ENCODE measurements around the gene ZNF451. TPM values are rescaled to one million over a fixed set of nuclear protein-coding genes. Genes with fewer than 3 reads are reported as not detected.

The ZNF451 gene
- total RNA-seq, 4 donors from 2014 or later: 34.9 to 102 (median 42.7) TPM

GRCh38 chr6:57210060-57210459, 120.1 kb downstream of the ZNF451 start:
- TF ChIP-seq POLR2AphosphoS5 (IDR thresholded peaks at IDR 0.05): no peak
- no peak for TF ChIP-seq POLR2A (IDR thresholded peaks at IDR 0.05)
- Histone ChIP-seq H3K9me3 (no peaks in the 10 kb centered on the region), H3K27ac (no peak overlapping the region), H3K36me3 (no peaks in the 10 kb centered on the region), H3K4me1 (no peaks in the 10 kb centered on the region), H3K27me3 (no peaks in the 10 kb centered on the region), H3K4me3 (no peak overlapping the region)
- WGBS: 93% methylated on average over 5 of the region's 5 CpGs
- DNase-seq (ENCODE audit: low spot score in 2 of 2): no peak

- TF ChIP-seq CTCF (IDR thresholded peaks at IDR 0.05): no peak
- TF ChIP-seq POLR2A (IDR thresholded peaks at IDR 0.05): no peak
- no peak for TF ChIP-seq POLR2AphosphoS5 (IDR thresholded peaks at IDR 0.05)
- no peak for TF ChIP-seq EP300 (IDR thresholded peaks at IDR 0.05)
- no peaks in the 10 kb centered on the region for H3K36me3 ChIP-seq
- peaks cover 7% of the 10 kb centered on the region for H3K4me1 ChIP-seq
- H3K9me3 ChIP-seq: no peaks in the 10 kb centered on the region
- no peak for DNase-seq (ENCODE audit: low spot score in 2 of 2)
- H3K27ac ChIP-seq: no peak overlapping the region
- H3K27me3 ChIP-seq: no peaks in the 10 kb centered on the region
- no peak overlapping the region for H3K4me3 ChIP-seq
- WGBS: 95% methylated on average over 1 of the region's 1 CpG
Measured at GRCh38 chr6:57215260-57215659, 125.3 kb downstream of the ZNF451 start.

GRCh38 chr6:57216235-57217101, 126.5 kb downstream of the ZNF451 start:
- DNase-seq (ENCODE audit: low spot score in 2 of 2): no peak
- no peak for TF ChIP-seq POLR2AphosphoS5 (IDR thresholded peaks at IDR 0.05)
- no peak for TF ChIP-seq EP300 (IDR thresholded peaks at IDR 0.05)
- no peak for TF ChIP-seq CTCF (IDR thresholded peaks at IDR 0.05)
- TF ChIP-seq POLR2A (IDR thresholded peaks at IDR 0.05): no peak
- Histone ChIP-seq H3K27ac (no peak overlapping the region), H3K27me3 (no peaks in the 10 kb centered on the region), H3K4me3 (no peak overlapping the region), H3K36me3 (no peaks in the 10 kb centered on the region), H3K9me3 (no peaks in the 10 kb centered on the region), H3K4me1 (peaks cover 14% of the 10 kb centered on the region)
- WGBS: 40% methylated on average over 7 of the region's 7 CpGs

GRCh38 chr6:57217270-57217669, 127.3 kb downstream of the ZNF451 start:
- no peak for DNase-seq (ENCODE audit: low spot score in 2 of 2)
- no peak for TF ChIP-seq EP300 (IDR thresholded peaks at IDR 0.05)
- TF ChIP-seq CTCF (IDR thresholded peaks at IDR 0.05): no peak
- no peak for TF ChIP-seq POLR2A (IDR thresholded peaks at IDR 0.05)
- TF ChIP-seq POLR2AphosphoS5 (IDR thresholded peaks at IDR 0.05): no peak
- no peaks in the 10 kb centered on the region for H3K27me3 ChIP-seq
- no peaks in the 10 kb centered on the region for H3K36me3 ChIP-seq
- no peak overlapping the region for H3K4me3 ChIP-seq
- over 99% methylated on average over 11 of the region's 11 CpGs for WGBS
- peaks cover 14% of the 10 kb centered on the region for H3K4me1 ChIP-seq
- H3K9me3 ChIP-seq: no peaks in the 10 kb centered on the region
- no peak overlapping the region for H3K27ac ChIP-seq

Other genes with a start within 250 kb of the ZNF451 start
- not detected for gene BEND6, start 135.1 kb upstream of the ZNF451 start, total RNA-seq
- 1 to 10 TPM; 3.1 to 6.4 (median 4.8) TPM for gene KIAA1586, start 43.5 kb upstream of the ZNF451 start, total RNA-seq
- gene BAG2, start 82.1 kb downstream of the ZNF451 start, total RNA-seq: 1 to 10 TPM in 2 of 4 donors, under 1 TPM in 2; 0.64 to 1.3 (median 1.0) TPM
- gene RAB23, start 132.1 kb downstream of the ZNF451 start, total RNA-seq: 1 to 10 TPM; 4.9 to 8.3 (median 5.9) TPM
- gene PRIM2, start 227.4 kb downstream of the ZNF451 start, total RNA-seq: 10 to 100 TPM in 2 of 4 donors, 1 to 10 TPM in 2; 8.5 to 14.6 (median 11.0) TPM